IMR-90 (cell line): ENCODE results near the gene GUCY1A2. TPM values are rescaled to one million over a fixed set of nuclear protein-coding genes. Genes with fewer than 3 reads are reported as not detected.

Experiments used
- ATAC-seq: fragments of 200-7000 bp; cut with Tn5 transposase; 2 replicates; pipeline ENCODE4 v1.9.1; 2020; ENCODE audit warnings: low read depth, mild to moderate bottlenecking, moderate library complexity
- BruUV-seq: library from RNA; stranded (reverse); fragments of 400-500 nt; replicated peaks from 2 replicates; lab custom pipeline; 2021; lab: Mats Ljungman, UMichigan
- CTCF ChIA-PET: fragments of 300-600 bp; formaldehyde crosslinking; extraction: SDS; loops from one replicate; lab custom pipeline; 2021; ENCODE audit warnings: antibody characterized with exemption; lab: Yijun Ruan, JAX
- POLR2A ChIA-PET: fragments of 300-600 bp; sonication (Branson Sonifier 250); formaldehyde crosslinking; loops from one replicate; lab custom pipeline; 2022; ENCODE audit warnings: antibody characterized with exemption; ENCODE audit not compliant: unreplicated experiment; lab: Charles Lee
- DNase-seq: peaks from one replicate; pipeline ENCODE4 v3.0.0; 2013
- H2AFZ ChIP-seq: replicated peaks from 2 replicates; pipeline ENCODE3; 2013; ENCODE audit warnings: low read length, mild to moderate bottlenecking; ENCODE audit not compliant: poor library complexity
- H2AK5ac ChIP-seq: 2 replicates; pipeline ENCODE4 v1.6.1; 2013; ENCODE audit warnings: low read depth, low read length, inconsistent platforms
- H2AK9ac ChIP-seq: replicated peaks from 2 replicates; pipeline ENCODE3; 2013; ENCODE audit warnings: mild to moderate bottlenecking, low read depth, low read length, moderate library complexity; ENCODE audit not compliant: poor library complexity
- H2BK120ac ChIP-seq: 2 replicates; pipeline ENCODE4 v1.6.1; 2013; ENCODE audit warnings: low read depth, low read length, inconsistent platforms
- H2BK15ac ChIP-seq: 3 replicates; pipeline ENCODE4 v1.6.1; 2013; ENCODE audit warnings: low read depth, low read length, inconsistent platforms
- H2BK20ac ChIP-seq: 2 replicates; pipeline ENCODE4 v1.6.1; 2013; ENCODE audit warnings: low read depth, mild to moderate bottlenecking, inconsistent platforms, low read length, moderate library complexity
- H2BK5ac ChIP-seq: 2 replicates; pipeline ENCODE4 v1.6.1; 2013; ENCODE audit warnings: mild to moderate bottlenecking, low read depth, low read length, inconsistent platforms; ENCODE audit not compliant: poor library complexity, severe bottlenecking
- H3K14ac ChIP-seq: replicated peaks from 2 replicates; pipeline ENCODE4 v1.6.1; 2013; ENCODE audit warnings: low read depth, low read length, inconsistent platforms
- H3K18ac ChIP-seq: 2 replicates; pipeline ENCODE4 v1.6.1; 2013; ENCODE audit warnings: low read depth, low read length, control low read depth
- H3K23ac ChIP-seq: 2 replicates; pipeline ENCODE4 v1.6.1; 2013; ENCODE audit warnings: low read depth, low read length, inconsistent platforms
- H3K27ac ChIP-seq: 2 replicates; pipeline ENCODE4 v1.5.1; 2013; ENCODE audit warnings: mild to moderate bottlenecking, control low read depth, low read length; ENCODE audit not compliant: insufficient read depth
- H3K27me3 ChIP-seq: 2 replicates; pipeline ENCODE4 v1.6.1; 2013; ENCODE audit warnings: low read length; ENCODE audit not compliant: control insufficient read depth, insufficient read depth
- H3K36me3 ChIP-seq: 2 replicates; pipeline ENCODE4 v1.6.1; 2013; ENCODE audit warnings: low read length, mixed read lengths; ENCODE audit not compliant: control insufficient read depth, insufficient read depth
- H3K4ac ChIP-seq: 2 replicates; pipeline ENCODE4 v1.6.1; 2013; ENCODE audit warnings: low read depth, low read length, inconsistent platforms
- H3K4me1 ChIP-seq: 2 replicates; pipeline ENCODE4 v1.6.1; 2013; ENCODE audit warnings: low read length, mixed read lengths; ENCODE audit not compliant: control insufficient read depth, insufficient read depth
- H3K4me2 ChIP-seq: 2 replicates; pipeline ENCODE4 v1.6.1; 2013; ENCODE audit warnings: low read depth, mild to moderate bottlenecking, control low read depth, low read length, moderate library complexity
- H3K4me3 ChIP-seq: 2 replicates; pipeline ENCODE4 v1.5.1; 2013; ENCODE audit warnings: low read depth, mild to moderate bottlenecking, control low read depth, low read length, moderate library complexity; ENCODE audit not compliant: insufficient read depth
- H3K56ac ChIP-seq: 2 replicates; pipeline ENCODE4 v1.6.1; 2013; ENCODE audit warnings: low read length, inconsistent platforms; ENCODE audit not compliant: insufficient read depth; ENCODE audit errors: extremely low read depth
- H3K79me1 ChIP-seq, 2 experiments: 2 replicates each; pipeline ENCODE4 v1.6.1; 2013; ENCODE audit warnings: low read length in 2 of 2, inconsistent platforms in 1 of 2, low read depth in 1 of 2
- H3K9ac ChIP-seq: 2 replicates; pipeline ENCODE4 v1.6.1; 2013; ENCODE audit warnings: low read depth, low read length, control low read depth
- H3K9me1 ChIP-seq: 2 replicates; pipeline ENCODE4 v1.6.1; 2013; ENCODE audit warnings: low read length, inconsistent platforms; ENCODE audit not compliant: insufficient read depth
- H3K9me3 ChIP-seq: 2 replicates; pipeline ENCODE4 v1.6.1; 2013; ENCODE audit warnings: low read length; ENCODE audit not compliant: control insufficient read depth, insufficient read depth
- H4K20me1 ChIP-seq: 2 replicates; pipeline ENCODE4 v1.6.1; 2013; ENCODE audit warnings: low read length, inconsistent platforms; ENCODE audit not compliant: insufficient read depth
- H4K5ac ChIP-seq: 2 replicates; pipeline ENCODE4 v1.6.1; 2013; ENCODE audit warnings: mild to moderate bottlenecking, low read depth, low read length, control low read depth
- H4K8ac ChIP-seq, 2 experiments: 2 replicates each; pipeline ENCODE4 v1.6.1; 2013; ENCODE audit warnings: low read depth in 2 of 2, low read length in 2 of 2, control low read depth in 1 of 2, inconsistent platforms in 1 of 2
- H4K91ac ChIP-seq: 2 replicates; pipeline ENCODE4 v1.6.1; 2013; ENCODE audit warnings: low read depth, low read length, inconsistent platforms; ENCODE audit not compliant: insufficient read depth
- BHLHE40 ChIP-seq: fragments of 150-350 bp; IDR thresholded peaks from 2 replicates; pipeline ENCODE4 v1.6.1; 2016; ENCODE audit warnings: mild to moderate bottlenecking, low read depth, low read length
- CEBPB ChIP-seq: IDR thresholded peaks from 2 replicates; pipeline ENCODE4 v1.6.1; 2012; ENCODE audit warnings: low read depth, low read length, improper control_type of control experiment
- CHD1 ChIP-seq: IDR thresholded peaks from 2 replicates; pipeline ENCODE4 v1.6.1; 2012; ENCODE audit warnings: low read depth, low read length, improper control_type of control experiment
- FOS ChIP-seq: fragments of 150-350 bp; IDR thresholded peaks from 2 replicates; pipeline ENCODE4 v1.6.1; 2016; ENCODE audit warnings: low read depth, low read length
- MAFK ChIP-seq: IDR thresholded peaks from 2 replicates; pipeline ENCODE4 v1.6.1; 2012; ENCODE audit warnings: low read depth, low read length, improper control_type of control experiment
- MAZ ChIP-seq: IDR thresholded peaks from 2 replicates; pipeline ENCODE4 v1.6.1; 2012; ENCODE audit warnings: low read depth, mild to moderate bottlenecking, low read length, improper control_type of control experiment, moderate library complexity, borderline replicate concordance
- MXI1 ChIP-seq: IDR thresholded peaks from 2 replicates; pipeline ENCODE4 v1.6.1; 2012; ENCODE audit warnings: low read depth, mild to moderate bottlenecking, low read length, moderate library complexity, borderline replicate concordance
- NFE2L2 ChIP-seq: fragments of 150-350 bp; IDR thresholded peaks from 2 replicates; pipeline ENCODE4 v1.6.1; 2016; ENCODE audit warnings: low read depth, mild to moderate bottlenecking, low read length
- POLR2A ChIP-seq: IDR thresholded peaks from 2 replicates; pipeline ENCODE4 v1.6.1; 2012; ENCODE audit warnings: mild to moderate bottlenecking, low read depth, low read length
- RAD21 ChIP-seq: IDR thresholded peaks from 2 replicates; pipeline ENCODE4 v1.6.1; 2012; ENCODE audit warnings: low read length, improper control_type of control experiment
- RCOR1 ChIP-seq: IDR thresholded peaks from 2 replicates; pipeline ENCODE4 v1.6.1; 2012; ENCODE audit warnings: mild to moderate bottlenecking, low read length, improper control_type of control experiment; ENCODE audit not compliant: insufficient replicate concordance
- RFX5 ChIP-seq: IDR thresholded peaks from 2 replicates; pipeline ENCODE4 v1.8.0; 2012; ENCODE audit warnings: low read depth, mild to moderate bottlenecking, low read length, moderate library complexity
- SMC3 ChIP-seq: fragments of 150-350 bp; IDR thresholded peaks from 2 replicates; pipeline ENCODE4 v1.6.1; 2016; ENCODE audit warnings: low read depth, mild to moderate bottlenecking, antibody characterized with exemption, low read length, moderate library complexity
- WGBS, 2 experiments: methylation state at CpG; one replicate each; pipeline versions ENCODE4 v1.1.5 to v1.1.7; 2013; ENCODE audit warnings: missing lambda C conversion rate in 2 of 2; ENCODE audit not compliant: insufficient read length in 1 of 2; ENCODE audit errors: extremely low coverage in 2 of 2; 5-methylcytosine and 5-hydroxymethylcytosine counted together
- dilution Hi-C: fragments of 300-500 bp; cut with HindIII; formaldehyde crosslinking; loops from one replicate; pipeline ENCODE4 v1.14.3; 2018; ENCODE audit warnings: low sequenced_read_pairs; ENCODE audit not compliant: unreplicated experiment
- in situ Hi-C: fragments of 300-500 bp; cut with MboI; formaldehyde crosslinking; loops from 3 replicates; pipeline ENCODE4 v1.14.3; 2019; ENCODE audit warnings: low sequenced_read_pairs, inconsistent platforms, mixed read lengths
- intact Hi-C: fragments of 100-400 bp; cut with micrococcal nuclease; formaldehyde crosslinking; loops from 2 replicates; pipeline ENCODE4 v1.10.0; 2022
- polyA plus RNA-seq, 3 experiments: library from polyadenylated mRNA; depleted of rRNA; stranded (reverse); fragments of >200 nt; gene quantifications; 2 replicates each; pipeline ENCODE4 v1.2.3, GENCODE V29; 2012; ENCODE audit warnings: low replicate concordance in 1 of 3
- total RNA-seq: library from RNA; depleted of rRNA; stranded (reverse); fragments of >200 nt; gene quantifications from 2 replicates; pipeline ENCODE4 v1.2.3, GENCODE V29; 2012
- TF ChIP-seq, protein P1 (sequence below): conservative IDR thresholded peaks from 2 replicates; pipeline ENCODE4 v1.5.1; 2012; ENCODE audit warnings: mild to moderate bottlenecking, low read depth, low read length, improper control_type of control experiment
- TF ChIP-seq, protein P2 (sequence below): fragments of 150-350 bp; IDR thresholded peaks from 2 replicates; pipeline ENCODE4 v1.6.1; 2016; ENCODE audit warnings: low read depth, mild to moderate bottlenecking, low read length, moderate library complexity, borderline replicate concordance
- TF ChIP-seq, protein P3 (sequence below): fragments of 150-350 bp; IDR thresholded peaks from 2 replicates; pipeline ENCODE4 v1.6.1; 2017; ENCODE audit warnings: mild to moderate bottlenecking, antibody characterized with exemption, low read length, low read depth

The GUCY1A2 gene
- total and polyA plus RNA-seq, 2 of the 4 experiments (the other 2 are of a cell fraction): under 0.01 to 0.03 TPM

DNA sequence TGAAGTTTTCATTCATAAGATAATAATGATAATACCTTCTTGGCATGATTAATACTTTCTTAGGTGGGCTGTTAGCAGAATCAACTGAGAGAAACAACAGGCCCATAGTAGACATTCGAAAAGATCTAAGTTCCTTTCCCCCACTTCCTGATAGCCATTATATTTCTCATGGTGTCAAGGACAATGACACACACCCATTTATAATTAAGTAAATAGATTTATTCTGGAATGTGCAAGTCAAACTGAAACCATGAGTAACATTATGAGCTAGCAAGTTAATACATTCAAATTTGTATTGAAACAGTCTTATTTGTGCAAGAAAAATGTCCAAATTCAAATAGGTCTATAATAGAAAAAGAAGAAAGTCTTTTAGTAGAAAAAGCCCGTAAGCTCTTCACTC is 301.1 kb downstream of the GUCY1A2 start:
- dilution Hi-C loops (no loop called here), intact Hi-C loops (no loop called here), in situ Hi-C loops (no loop called here)
- H3K18ac ChIP-seq: no peak overlapping the region
- no CpG with 5 or more reads among the region's 2 CpGs for WGBS, 2 experiments
- no peak overlapping the region for H4K5ac ChIP-seq
- ATAC-seq (no peak), DNase-seq (no peak)
- no peak overlapping the region for H3K9ac ChIP-seq
- H2BK120ac ChIP-seq: no peak overlapping the region
- no peak overlapping the region for H3K23ac ChIP-seq
- H3K14ac ChIP-seq: no peak overlapping the region
- no peaks in the 10 kb centered on the region for H3K27me3 ChIP-seq
- ChIA-PET POLR2A (no interaction called here), CTCF (no interaction called here)
- no peak overlapping the region for H2BK15ac ChIP-seq
- no peak overlapping the region for H2AK5ac ChIP-seq
- no peak overlapping the region for H2AK9ac ChIP-seq
- no peak overlapping the region for H3K27ac ChIP-seq
- no peaks in the 10 kb centered on the region for H3K9me3 ChIP-seq
- no peak overlapping the region for H2AFZ ChIP-seq
- H2BK5ac ChIP-seq: no peak overlapping the region
- no peaks in the 10 kb centered on the region for H3K9me1 ChIP-seq
- BruUV-seq: no TSS peak
- H4K20me1 ChIP-seq: no peaks in the 10 kb centered on the region
- H2BK20ac ChIP-seq: no peak overlapping the region
- H4K91ac ChIP-seq: no peak overlapping the region
- H3K79me1 ChIP-seq: no peaks in the 10 kb centered on the region
- no peaks in the 10 kb centered on the region for H3K36me3 ChIP-seq
- H4K8ac ChIP-seq: no peak overlapping the region
- no peak overlapping the region for H3K4ac ChIP-seq
- H3K4me1 ChIP-seq: peaks cover 2% of the 10 kb centered on the region
- H3K4me2 ChIP-seq: no peak overlapping the region
- TF ChIP-seq RAD21: no peak
- no peak for TF ChIP-seq CHD1
- TF ChIP-seq MAZ: no peak
- TF ChIP-seq RFX5: no peak
- TF ChIP-seq NFE2L2: no peak
- TF ChIP-seq, protein P1, sequence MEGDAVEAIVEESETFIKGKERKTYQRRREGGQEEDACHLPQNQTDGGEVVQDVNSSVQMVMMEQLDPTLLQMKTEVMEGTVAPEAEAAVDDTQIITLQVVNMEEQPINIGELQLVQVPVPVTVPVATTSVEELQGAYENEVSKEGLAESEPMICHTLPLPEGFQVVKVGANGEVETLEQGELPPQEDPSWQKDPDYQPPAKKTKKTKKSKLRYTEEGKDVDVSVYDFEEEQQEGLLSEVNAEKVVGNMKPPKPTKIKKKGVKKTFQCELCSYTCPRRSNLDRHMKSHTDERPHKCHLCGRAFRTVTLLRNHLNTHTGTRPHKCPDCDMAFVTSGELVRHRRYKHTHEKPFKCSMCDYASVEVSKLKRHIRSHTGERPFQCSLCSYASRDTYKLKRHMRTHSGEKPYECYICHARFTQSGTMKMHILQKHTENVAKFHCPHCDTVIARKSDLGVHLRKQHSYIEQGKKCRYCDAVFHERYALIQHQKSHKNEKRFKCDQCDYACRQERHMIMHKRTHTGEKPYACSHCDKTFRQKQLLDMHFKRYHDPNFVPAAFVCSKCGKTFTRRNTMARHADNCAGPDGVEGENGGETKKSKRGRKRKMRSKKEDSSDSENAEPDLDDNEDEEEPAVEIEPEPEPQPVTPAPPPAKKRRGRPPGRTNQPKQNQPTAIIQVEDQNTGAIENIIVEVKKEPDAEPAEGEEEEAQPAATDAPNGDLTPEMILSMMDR: no peak
- no peak for TF ChIP-seq RCOR1
- TF ChIP-seq, protein P2, sequence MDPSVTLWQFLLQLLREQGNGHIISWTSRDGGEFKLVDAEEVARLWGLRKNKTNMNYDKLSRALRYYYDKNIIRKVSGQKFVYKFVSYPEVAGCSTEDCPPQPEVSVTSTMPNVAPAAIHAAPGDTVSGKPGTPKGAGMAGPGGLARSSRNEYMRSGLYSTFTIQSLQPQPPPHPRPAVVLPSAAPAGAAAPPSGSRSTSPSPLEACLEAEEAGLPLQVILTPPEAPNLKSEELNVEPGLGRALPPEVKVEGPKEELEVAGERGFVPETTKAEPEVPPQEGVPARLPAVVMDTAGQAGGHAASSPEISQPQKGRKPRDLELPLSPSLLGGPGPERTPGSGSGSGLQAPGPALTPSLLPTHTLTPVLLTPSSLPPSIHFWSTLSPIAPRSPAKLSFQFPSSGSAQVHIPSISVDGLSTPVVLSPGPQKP: no peak
- no peak for TF ChIP-seq CEBPB
- TF ChIP-seq, protein P3, sequence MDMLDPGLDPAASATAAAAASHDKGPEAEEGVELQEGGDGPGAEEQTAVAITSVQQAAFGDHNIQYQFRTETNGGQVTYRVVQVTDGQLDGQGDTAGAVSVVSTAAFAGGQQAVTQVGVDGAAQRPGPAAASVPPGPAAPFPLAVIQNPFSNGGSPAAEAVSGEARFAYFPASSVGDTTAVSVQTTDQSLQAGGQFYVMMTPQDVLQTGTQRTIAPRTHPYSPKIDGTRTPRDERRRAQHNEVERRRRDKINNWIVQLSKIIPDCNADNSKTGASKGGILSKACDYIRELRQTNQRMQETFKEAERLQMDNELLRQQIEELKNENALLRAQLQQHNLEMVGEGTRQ: no peak
- TF ChIP-seq MAFK: no peak
- no peak for TF ChIP-seq MXI1
- no peak for TF ChIP-seq SMC3
- TF ChIP-seq POLR2A: no peak
- TF ChIP-seq BHLHE40: no peak
- TF ChIP-seq FOS: no peak
- no peak overlapping the region for H3K56ac ChIP-seq
- no peak overlapping the region for H3K4me3 ChIP-seq
